ENCODE measurements around the gene TBC1D9.

TBC1D9 gene

GRCh38 chr4:140617499-140618248 lies 138.5 kb downstream of the TBC1D9 start:
- DNase-seq (ENCODE audit: low read depth in 2 of 2) = no peak

- no peak for DNase-seq (ENCODE audit: low read depth in 2 of 2)
Measured at GRCh38 chr4:140615451-140615850, 140.7 kb downstream of the TBC1D9 start.

GRCh38 chr4:140612357-140612756 lies 143.8 kb downstream of the TBC1D9 start:
- no peak for DNase-seq (ENCODE audit: low read depth in 2 of 2)

GRCh38 chr4:140611854-140612253 lies 144.3 kb downstream of the TBC1D9 start:
- no peak for DNase-seq (ENCODE audit: low read depth in 2 of 2)

- DNase-seq (ENCODE audit: low read depth in 2 of 2) = no peak
Measured at GRCh38 chr4:140609548-140610425, 146.4 kb downstream of the TBC1D9 start.

GRCh38 chr4:140607852-140608251 lies 148.3 kb downstream of the TBC1D9 start:
- DNase-seq (ENCODE audit: low read depth in 2 of 2) = no peak

GRCh38 chr4:140604544-140604943 lies 151.6 kb downstream of the TBC1D9 start:
- DNase-seq (ENCODE audit: low read depth in 2 of 2) = no peak

GRCh38 chr4:140603286-140603685 lies 152.9 kb downstream of the TBC1D9 start:
- DNase-seq (ENCODE audit: low read depth in 2 of 2) = no peak

GRCh38 chr4:140602714-140603113 lies 153.5 kb downstream of the TBC1D9 start:
- no peak for DNase-seq (ENCODE audit: low read depth in 2 of 2)

- no peak for DNase-seq (ENCODE audit: low read depth in 2 of 2)
Measured at GRCh38 chr4:140600408-140600807, 155.8 kb downstream of the TBC1D9 start.

- DNase-seq (ENCODE audit: low read depth in 2 of 2) = no peak
Measured at GRCh38 chr4:140595065-140595464, 161.1 kb downstream of the TBC1D9 start.

- no peak for DNase-seq (ENCODE audit: low read depth in 2 of 2)
Measured at GRCh38 chr4:140584439-140584838, 171.7 kb downstream of the TBC1D9 start.

GRCh38 chr4:140581078-140581477 lies 175.1 kb downstream of the TBC1D9 start:
- DNase-seq (ENCODE audit: low read depth in 2 of 2) = no peak

- DNase-seq (ENCODE audit: low read depth in 2 of 2) = no peak
Measured at GRCh38 chr4:140579278-140579677, 176.9 kb downstream of the TBC1D9 start.

GRCh38 chr4:140575489-140575888 lies 180.7 kb downstream of the TBC1D9 start:
- no peak for DNase-seq (ENCODE audit: low read depth in 2 of 2)

GRCh38 chr4:140571620-140572019 lies 184.6 kb downstream of the TBC1D9 start:
- no peak for DNase-seq (ENCODE audit: low read depth in 2 of 2)
